IPS-18a (cell line): Measurements from ENCODE around the gene FAF1.

Experiments
- H3K27ac ChIP-seq: one replicate; pipeline ENCODE4 v1.5.1; 2013; ENCODE audit warnings: low read length
- H3K27me3 ChIP-seq: one replicate; pipeline ENCODE4 v1.6.1; 2013; ENCODE audit warnings: mild to moderate bottlenecking, low read length; ENCODE audit not compliant: control insufficient read depth, insufficient read depth
- H3K36me3 ChIP-seq: one replicate; pipeline ENCODE4 v1.6.1; 2013; ENCODE audit warnings: low read depth, low read length; ENCODE audit not compliant: control insufficient read depth
- H3K4me1 ChIP-seq: one replicate; pipeline ENCODE4 v1.6.1; 2013; ENCODE audit warnings: low read depth, low read length; ENCODE audit not compliant: control insufficient read depth
- H3K4me3 ChIP-seq: one replicate; pipeline ENCODE4 v1.5.1; 2013; ENCODE audit warnings: low read length
- H3K9ac ChIP-seq: one replicate; pipeline ENCODE4 v1.6.1; 2013; ENCODE audit warnings: mild to moderate bottlenecking, low read length, moderate library complexity
- H3K9me3 ChIP-seq: one replicate; pipeline ENCODE4 v1.6.1; 2013; ENCODE audit warnings: low read depth, low read length; ENCODE audit not compliant: control insufficient read depth

Gene FAF1

GRCh38 chr1:50992532-50993318, 32.7 kb upstream of the FAF1 start:
- H3K9ac ChIP-seq = no peak overlapping the region
- H3K9me3 ChIP-seq = no peaks in the 10 kb centered on the region
- H3K36me3 ChIP-seq = no peaks in the 10 kb centered on the region
- H3K4me3 ChIP-seq = no peak overlapping the region
- no peak overlapping the region for H3K27ac ChIP-seq
- no peaks in the 10 kb centered on the region for H3K4me1 ChIP-seq
- H3K27me3 ChIP-seq = no peaks in the 10 kb centered on the region

GRCh38 chr1:50989694-50990093, 29.6 kb upstream of the FAF1 start:
- Histone ChIP-seq H3K4me1 (no peaks in the 10 kb centered on the region), H3K4me3 (no peak overlapping the region), H3K27me3 (peaks cover 14% of the 10 kb centered on the region), H3K9me3 (no peaks in the 10 kb centered on the region), H3K27ac (no peak overlapping the region), H3K9ac (no peak overlapping the region), H3K36me3 (no peaks in the 10 kb centered on the region)

DNA sequence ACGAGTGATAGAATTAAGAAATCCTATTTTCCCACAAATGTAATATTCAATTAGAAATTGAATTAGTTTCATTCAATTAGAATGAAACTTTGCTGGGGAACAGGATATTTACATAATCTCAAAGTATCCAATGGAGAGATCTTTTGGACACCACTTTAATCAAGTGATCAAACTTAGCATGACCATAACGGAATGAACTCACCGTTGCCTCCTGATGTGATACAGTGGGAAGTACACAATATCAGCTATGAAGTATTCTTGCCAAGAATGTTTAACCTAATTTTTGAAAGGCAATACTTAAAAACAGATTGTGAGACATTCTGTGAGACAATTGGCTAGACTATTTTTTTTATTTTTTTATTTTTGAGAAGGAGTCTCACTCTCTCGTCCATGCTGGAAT, 26.6 kb upstream of the FAF1 start:
- no peaks in the 10 kb centered on the region for H3K36me3 ChIP-seq
- H3K4me3 ChIP-seq = no peak overlapping the region
- no peaks in the 10 kb centered on the region for H3K9me3 ChIP-seq
- no peaks in the 10 kb centered on the region for H3K4me1 ChIP-seq
- H3K27me3 ChIP-seq = peaks cover 41% of the 10 kb centered on the region
- H3K9ac ChIP-seq = no peak overlapping the region
- H3K27ac ChIP-seq = no peak overlapping the region

GRCh38 chr1:50985094-50985493, 25.0 kb upstream of the FAF1 start:
- Histone ChIP-seq H3K36me3 (no peaks in the 10 kb centered on the region), H3K4me3 (no peak overlapping the region), H3K27me3 (peaks cover 57% of the 10 kb centered on the region), H3K27ac (no peak overlapping the region), H3K9me3 (no peaks in the 10 kb centered on the region), H3K9ac (no peak overlapping the region), H3K4me1 (no peaks in the 10 kb centered on the region)

GRCh38 chr1:50983219-50983802, 23.2 kb upstream of the FAF1 start:
- Histone ChIP-seq H3K9me3 (no peaks in the 10 kb centered on the region), H3K36me3 (no peaks in the 10 kb centered on the region), H3K27me3 (peaks cover 74% of the 10 kb centered on the region), H3K9ac (no peak overlapping the region), H3K4me1 (peaks cover 10% of the 10 kb centered on the region), H3K27ac (no peak overlapping the region), H3K4me3 (no peak overlapping the region)

DNA sequence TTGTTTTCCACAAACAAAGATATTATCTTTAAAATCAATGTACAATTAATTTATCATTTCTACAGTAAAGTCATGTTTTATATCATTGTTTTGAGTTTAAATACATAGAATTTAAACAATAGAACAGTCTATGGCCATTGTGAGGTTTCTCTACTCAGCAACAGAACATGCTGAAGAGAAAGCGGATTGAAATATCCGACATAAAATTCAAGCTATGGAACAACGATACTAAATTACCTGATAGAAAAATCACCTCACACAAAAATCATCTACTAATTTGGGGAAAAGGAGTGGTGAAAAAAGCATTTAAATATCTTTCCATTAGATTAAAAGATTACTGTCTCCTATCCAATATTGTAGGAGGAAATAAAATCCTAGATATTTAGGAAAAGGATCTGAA, 22.5 kb upstream of the FAF1 start:
- H3K4me1 ChIP-seq = peaks cover 10% of the 10 kb centered on the region
- no peaks in the 10 kb centered on the region for H3K36me3 ChIP-seq
- no peak overlapping the region for H3K4me3 ChIP-seq
- H3K9me3 ChIP-seq = no peaks in the 10 kb centered on the region
- H3K9ac ChIP-seq = no peak overlapping the region
- H3K27ac ChIP-seq = no peak overlapping the region
- peaks cover 80% of the 10 kb centered on the region for H3K27me3 ChIP-seq

GRCh38 chr1:50981741-50982140, 21.7 kb upstream of the FAF1 start:
- H3K27ac ChIP-seq = no peak overlapping the region

GRCh38 chr1:50980505-50980904, 20.4 kb upstream of the FAF1 start:
- no peak overlapping the region for H3K4me3 ChIP-seq
- H3K9ac ChIP-seq = no peak overlapping the region
- no peaks in the 10 kb centered on the region for H3K36me3 ChIP-seq
- no peaks in the 10 kb centered on the region for H3K9me3 ChIP-seq
- H3K4me1 ChIP-seq = peaks cover 22% of the 10 kb centered on the region
- H3K27me3 ChIP-seq = peaks cover 95% of the 10 kb centered on the region
- H3K27ac ChIP-seq = no peak overlapping the region

More at GRCh38 chr1:50981741-50982140, 21.7 kb upstream of the FAF1 start:
- Histone ChIP-seq H3K36me3 (no peaks in the 10 kb centered on the region), H3K9ac (no peak overlapping the region), H3K9me3 (no peaks in the 10 kb centered on the region), H3K4me3 (no peak overlapping the region), H3K27me3 (peaks cover 89% of the 10 kb centered on the region), H3K4me1 (peaks cover 15% of the 10 kb centered on the region)

DNA sequence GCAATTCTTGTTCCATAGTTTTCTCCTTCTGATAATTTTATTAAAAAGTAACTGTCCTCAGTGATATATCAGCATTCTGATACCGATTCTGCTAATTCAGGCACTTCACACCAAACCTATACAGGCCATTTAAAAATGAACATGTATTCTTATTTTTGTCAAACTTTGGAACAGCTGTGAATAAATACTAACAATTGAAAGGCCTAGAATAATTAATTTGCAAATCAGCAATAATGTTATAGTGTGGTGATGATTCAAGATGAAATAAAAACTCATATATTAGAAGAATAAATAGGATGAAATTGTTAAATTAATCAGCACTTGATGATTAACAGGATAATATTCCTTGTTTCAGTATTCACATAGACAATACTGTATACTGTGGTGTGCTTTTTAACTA, 19.9 kb upstream of the FAF1 start:
- Histone ChIP-seq H3K9me3 (no peaks in the 10 kb centered on the region), H3K4me3 (no peak overlapping the region), H3K4me1 (peaks cover 22% of the 10 kb centered on the region), H3K27ac (no peak overlapping the region), H3K36me3 (no peaks in the 10 kb centered on the region), H3K27me3 (peaks cover 95% of the 10 kb centered on the region), H3K9ac (no peak overlapping the region)

- peaks cover 22% of the 10 kb centered on the region for H3K4me1 ChIP-seq
- H3K9me3 ChIP-seq = no peaks in the 10 kb centered on the region
- no peaks in the 10 kb centered on the region for H3K36me3 ChIP-seq
- H3K9ac ChIP-seq = no peak overlapping the region
- peaks cover 97% of the 10 kb centered on the region for H3K27me3 ChIP-seq
- peak overlapping the region; percentile 64 for H3K4me3 ChIP-seq
- H3K27ac ChIP-seq = no peak overlapping the region
These were observed 19.1 kb upstream of the FAF1 start for GRCh38 chr1:50978852-50979781.

DNA sequence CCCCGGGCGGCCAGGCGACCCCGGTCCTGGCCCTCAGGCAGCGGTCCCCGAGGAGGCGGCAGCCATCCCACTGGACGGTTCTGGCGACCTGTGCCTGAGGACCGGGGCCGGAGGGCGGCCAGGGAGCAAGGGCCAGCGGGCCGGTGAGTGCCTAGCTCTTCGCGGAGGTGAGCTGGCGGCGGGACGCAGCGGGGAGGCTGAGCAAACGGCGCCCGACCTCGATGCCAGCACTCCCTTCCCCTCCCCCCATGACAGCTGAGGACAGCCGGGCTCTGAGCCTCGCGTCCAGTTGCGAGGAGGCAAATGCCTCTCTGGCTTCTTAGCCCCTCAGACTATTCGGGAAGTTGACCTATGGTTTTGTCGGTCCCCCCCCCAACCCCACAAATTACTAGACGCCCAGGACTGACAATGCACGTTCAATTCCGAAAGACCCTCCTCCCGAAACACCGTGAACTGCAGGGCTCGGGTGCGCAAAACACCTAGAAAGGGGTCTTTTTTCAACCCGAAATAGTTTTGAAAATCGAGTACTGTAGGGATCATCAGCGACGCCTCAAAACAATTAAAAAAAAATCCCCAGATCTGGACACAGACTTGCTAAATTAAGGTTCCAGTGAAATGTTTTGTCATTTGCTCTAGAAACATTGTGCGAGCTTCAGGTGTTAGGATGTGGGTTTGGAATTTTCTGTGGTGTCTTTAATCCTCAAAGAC, 18.2 kb upstream of the FAF1 start:
- no peak overlapping the region for H3K9ac ChIP-seq
- H3K4me1 ChIP-seq = peaks cover 22% of the 10 kb centered on the region

More for the DNA sequence above, 18.2 kb upstream of the FAF1 start:
- peaks cover 99% of the 10 kb centered on the region for H3K27me3 ChIP-seq
- no peaks in the 10 kb centered on the region for H3K36me3 ChIP-seq
- H3K9me3 ChIP-seq = no peaks in the 10 kb centered on the region
- H3K27ac ChIP-seq = no peak overlapping the region
- H3K4me3 ChIP-seq = peak overlapping the region; percentile 64
